ENCODE data around the gene EOLA2.
"Not testable (repeated sequence)": the region's sequence is repeated elsewhere in the genome, so short reads cannot be mapped to it uniquely, and the experiment has no call there.

The EOLA2 gene

GRCh38 chrX:149938427-149938880 lies at the start of gene EOLA2:
Gene EOLA2 (minus strand): TSS chrX:149938491. CDS start chrX:149933874, 4,617 bp downstream.
- peak within 1 kb of the TSS; percentile 77 for H3K4me3 ChIP-seq (ENCODE audit: low read depth, low read length)
- peak; percentile 95 for DNase-seq (ENCODE audit: low read depth)

- H3K4me3 ChIP-seq (ENCODE audit: low read depth, low read length): no peak overlapping the region
- no peak for DNase-seq (ENCODE audit: low read depth)
Observed at GRCh38 chrX:149987613-149988012, 49.3 kb upstream of the EOLA2 start.

- no peak for DNase-seq (ENCODE audit: low read depth)
- no peak overlapping the region for H3K4me3 ChIP-seq (ENCODE audit: low read depth, low read length)
Observed at GRCh38 chrX:149984411-149984810, 46.1 kb upstream of the EOLA2 start.

- no peak for DNase-seq (ENCODE audit: low read depth)
- H3K4me3 ChIP-seq (ENCODE audit: low read depth, low read length): no peak overlapping the region
Observed at GRCh38 chrX:149982310-149982709, 44.0 kb upstream of the EOLA2 start.

DNA sequence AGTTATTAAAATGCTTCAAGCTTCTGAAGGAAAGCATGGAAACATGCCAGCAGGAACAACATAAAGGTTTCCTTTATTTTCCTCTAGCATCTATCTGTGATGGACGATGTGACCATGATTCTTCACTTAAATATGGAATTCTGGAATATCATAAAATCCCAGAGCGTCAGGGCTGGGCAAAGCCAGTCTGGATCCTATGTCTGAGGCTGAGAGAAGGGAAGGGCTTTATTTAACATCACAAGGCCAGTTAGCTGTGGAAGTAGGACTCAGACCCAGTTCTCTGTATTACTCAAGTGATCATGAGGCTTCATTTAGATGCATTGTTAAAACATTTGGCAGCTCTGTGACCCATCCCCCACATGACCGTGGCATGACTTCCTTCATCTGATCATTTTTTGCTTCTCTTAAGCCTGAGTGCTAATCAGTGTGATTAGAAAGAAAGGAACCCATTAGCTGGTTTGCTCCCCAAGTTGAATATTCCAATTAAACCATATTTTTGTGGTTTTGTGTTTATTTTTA lies 40.9 kb upstream of the EOLA2 start:
- H3K4me3 ChIP-seq (ENCODE audit: low read depth, low read length): no peak overlapping the region
- no peak for DNase-seq (ENCODE audit: low read depth)

GRCh38 chrX:149962859-149963757 lies 24.8 kb upstream of the EOLA2 start:
- DNase-seq (ENCODE audit: low read depth): peak; percentile 13

DNA sequence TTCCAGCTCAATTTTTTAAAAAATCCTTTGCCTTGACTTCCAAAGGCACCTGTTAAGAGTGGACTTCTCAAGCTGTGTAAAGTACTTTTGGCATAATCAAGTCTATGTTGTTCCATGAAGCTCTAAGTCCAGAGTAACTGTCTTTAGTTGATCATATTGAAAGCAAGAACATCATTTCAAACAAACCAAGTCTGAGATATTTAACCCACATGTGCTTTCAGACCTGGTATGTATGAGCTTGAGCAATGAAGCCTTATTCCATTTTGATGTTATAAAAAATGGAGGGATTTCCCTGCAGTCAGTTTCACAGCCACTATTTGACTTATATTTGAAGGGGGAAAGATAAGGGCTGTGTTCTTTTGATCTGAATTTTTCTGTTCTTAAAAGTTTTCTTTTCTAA lies 23.7 kb upstream of the EOLA2 start:
- no peak for DNase-seq (ENCODE audit: low read depth)
- H3K4me3 ChIP-seq (ENCODE audit: low read depth, low read length): no peak overlapping the region

More at GRCh38 chrX:149962859-149963757, 24.8 kb upstream of the EOLA2 start:
- H3K4me3 ChIP-seq (ENCODE audit: low read depth, low read length): no peak overlapping the region

GRCh38 chrX:149961572-149961971 lies 23.3 kb upstream of the EOLA2 start:
- H3K4me3 ChIP-seq (ENCODE audit: low read depth, low read length): no peak overlapping the region
- DNase-seq (ENCODE audit: low read depth): no peak

DNA sequence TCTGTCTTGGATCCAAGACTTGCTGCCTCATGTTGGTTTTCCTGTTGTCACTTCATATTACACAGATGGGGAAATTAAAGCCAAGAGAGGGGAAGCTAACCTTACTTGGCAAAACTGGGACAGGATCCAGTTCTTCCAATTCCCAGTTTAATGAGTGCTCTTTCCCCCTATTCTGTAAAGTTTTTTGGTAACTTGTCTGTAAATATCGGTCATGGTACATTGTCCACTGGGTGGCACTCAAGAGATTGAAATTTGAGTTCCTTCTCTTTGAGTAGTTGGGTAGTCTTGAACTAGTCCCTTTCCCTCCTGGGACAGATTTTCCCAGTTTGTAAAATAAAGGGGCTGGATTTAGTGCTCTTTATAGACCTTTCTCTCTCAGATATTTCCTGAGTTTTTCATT lies 12.4 kb upstream of the EOLA2 start:
- no peak overlapping the region for H3K4me3 ChIP-seq (ENCODE audit: low read depth, low read length)
- peak; percentile 18 for DNase-seq (ENCODE audit: low read depth)

GRCh38 chrX:149949743-149950436 lies 11.6 kb upstream of the EOLA2 start:
- H3K4me3 ChIP-seq (ENCODE audit: low read depth, low read length): no peak overlapping the region
- DNase-seq (ENCODE audit: low read depth): no peak

DNA sequence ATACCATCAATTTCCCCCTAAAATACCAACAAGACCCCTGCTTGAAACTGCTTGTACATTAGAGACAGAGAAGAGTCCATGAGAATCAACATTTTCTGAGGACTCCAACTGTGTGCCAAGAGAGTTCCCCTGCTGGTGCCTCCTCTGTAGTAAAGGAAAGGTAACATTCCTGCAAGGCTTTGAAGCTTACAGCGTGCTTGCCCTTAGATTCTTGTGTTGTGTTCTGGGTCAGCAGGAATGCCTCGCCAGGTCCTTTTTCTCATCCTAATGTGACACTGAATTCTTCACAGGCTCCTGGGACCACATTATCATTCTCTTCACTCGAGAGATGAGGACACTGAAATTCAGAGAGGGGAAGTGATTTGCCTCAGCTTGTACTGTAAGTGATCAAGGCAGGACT lies 9.7 kb upstream of the EOLA2 start:
- H3K4me3 ChIP-seq (ENCODE audit: low read depth, low read length): no peak overlapping the region
- DNase-seq (ENCODE audit: low read depth): no peak

GRCh38 chrX:149946932-149947331 lies 8.6 kb upstream of the EOLA2 start:
- H3K4me3 ChIP-seq (ENCODE audit: low read depth, low read length): not testable (repeated sequence)

GRCh38 chrX:149945820-149946219 lies 7.5 kb upstream of the EOLA2 start:
- DNase-seq (ENCODE audit: low read depth); H3K4me3 ChIP-seq (ENCODE audit: low read depth, low read length): not testable (repeated sequence)

More at GRCh38 chrX:149946932-149947331, 8.6 kb upstream of the EOLA2 start:
- not testable (repeated sequence) for DNase-seq (ENCODE audit: low read depth)

GRCh38 chrX:149945087-149945670 lies 6.9 kb upstream of the EOLA2 start:
- DNase-seq (ENCODE audit: low read depth): not testable (repeated sequence)

GRCh38 chrX:149940674-149941024 lies 2.4 kb upstream of the EOLA2 start:
- DNase-seq (ENCODE audit: low read depth): not testable (repeated sequence)
- H3K4me3 ChIP-seq (ENCODE audit: low read depth, low read length): peak overlapping the region; percentile 21

More at GRCh38 chrX:149945087-149945670, 6.9 kb upstream of the EOLA2 start:
- H3K4me3 ChIP-seq (ENCODE audit: low read depth, low read length): not testable (repeated sequence)

DNA sequence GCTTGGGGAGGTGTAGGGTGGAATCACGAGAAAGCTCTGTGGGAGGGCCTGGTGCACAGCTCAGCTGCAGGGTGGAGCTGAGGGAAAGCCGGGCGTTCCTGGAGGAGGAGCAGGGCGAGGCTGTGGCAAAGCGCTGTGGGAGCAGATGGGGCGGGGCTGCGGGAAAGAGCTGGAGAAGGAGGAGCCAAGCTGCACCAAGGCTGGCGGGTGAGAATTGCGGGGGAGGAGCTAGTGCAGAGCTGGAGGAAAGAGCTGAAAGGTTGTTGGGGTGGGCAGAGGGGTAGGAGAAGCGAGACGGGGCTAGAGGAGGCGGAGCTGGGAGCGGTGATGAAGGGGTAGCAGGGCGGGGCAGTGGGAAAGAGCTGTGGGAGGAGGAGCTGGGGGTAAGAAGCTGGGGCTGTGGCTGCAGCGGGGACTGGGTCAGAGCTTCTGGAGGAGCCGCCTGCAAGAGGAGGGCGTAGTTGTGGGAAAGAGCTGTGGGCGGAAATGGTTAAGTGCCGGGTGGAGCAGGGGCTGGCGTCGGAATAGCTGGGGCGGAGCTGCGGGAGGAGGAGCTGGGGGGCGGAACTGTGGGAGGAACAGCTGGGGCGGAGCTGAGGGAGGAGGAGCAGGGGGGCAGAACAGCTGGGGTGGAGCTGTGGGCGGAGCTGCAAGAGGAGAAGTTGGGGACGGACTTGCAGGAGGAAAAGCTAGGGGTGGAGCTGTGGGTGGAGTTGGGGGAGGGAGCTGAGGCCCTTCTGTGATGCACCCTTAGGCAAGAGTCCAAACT lies 1.8 kb upstream of the EOLA2 start:
- H3K4me3 ChIP-seq (ENCODE audit: low read depth, low read length): peak overlapping the region; percentile 50
- peak; percentile 97 for DNase-seq (ENCODE audit: low read depth)

DNA sequence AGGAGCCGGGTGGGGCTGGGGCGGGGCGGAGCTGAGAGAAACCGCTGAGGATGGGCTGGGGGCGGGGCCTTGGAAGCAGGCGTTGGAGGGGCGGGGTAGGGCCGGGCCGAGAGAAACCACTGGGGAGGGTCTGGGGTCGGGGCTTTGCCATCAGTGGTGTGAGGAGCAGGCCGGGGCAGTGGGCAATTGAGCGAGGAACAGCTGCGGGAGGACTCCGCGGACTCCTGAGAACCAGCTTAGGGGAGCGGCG lies 1.3 kb upstream of the EOLA2 start:
- peak overlapping the region; percentile 50 for H3K4me3 ChIP-seq (ENCODE audit: low read depth, low read length)
- DNase-seq (ENCODE audit: low read depth): no peak

- peak; percentile 76 for DNase-seq (ENCODE audit: low read depth)
- peak overlapping the region; percentile 77 for H3K4me3 ChIP-seq (ENCODE audit: low read depth, low read length)
Observed at GRCh38 chrX:149938881-149939654, 777 bp upstream of the EOLA2 start.
